ENCODE measurements around the gene COMT. TPM values are rescaled to one million over a fixed set of nuclear protein-coding genes. Genes with fewer than 3 reads are reported as not detected.

The COMT gene
- polyA plus RNA-seq, 1 donor, result 182 TPM

- WGBS (ENCODE audit: insufficient coverage, low lambda C conversion rate), result no CpG with 5 or more reads among the region's 12 CpGs
- Histone ChIP-seq H3K27me3 (ENCODE audit: control insufficient read depth, insufficient read depth, low read length) (no peaks in the 10 kb centered on the region), H3K4me3 (ENCODE audit: low read length) (peak overlapping the region; percentile 54), H3K9me3 (ENCODE audit: control insufficient read depth, low read depth, low read length) (peaks cover 3% of the 10 kb centered on the region), H3K36me3 (ENCODE audit: control insufficient read depth, insufficient read depth, low read length) (peaks cover 55% of the 10 kb centered on the region), H3K4me1 (ENCODE audit: control insufficient read depth, insufficient read depth, low read length) (peaks cover 59% of the 10 kb centered on the region), H3K27ac (ENCODE audit: low read length) (peak overlapping the region; percentile 100)
- no peak for DNase-seq
These were observed 22.5 kb downstream of the COMT start for GRCh38 chr22:19963863-19964642.

GRCh38 chr22:19964701-19965386, 23.3 kb downstream of the COMT start:
- no peak for DNase-seq
- H3K36me3 ChIP-seq (ENCODE audit: control insufficient read depth, insufficient read depth, low read length), result peaks cover 61% of the 10 kb centered on the region
- peak overlapping the region; percentile 54 for H3K4me3 ChIP-seq (ENCODE audit: low read length)
- H3K9me3 ChIP-seq (ENCODE audit: control insufficient read depth, low read depth, low read length), result peaks cover 3% of the 10 kb centered on the region
- H3K27ac ChIP-seq (ENCODE audit: low read length), result no peak overlapping the region
- peaks cover 54% of the 10 kb centered on the region for H3K4me1 ChIP-seq (ENCODE audit: control insufficient read depth, insufficient read depth, low read length)
- no peaks in the 10 kb centered on the region for H3K27me3 ChIP-seq (ENCODE audit: control insufficient read depth, insufficient read depth, low read length)
- WGBS (ENCODE audit: insufficient coverage, low lambda C conversion rate), result no CpG with 5 or more reads among the region's 15 CpGs

GRCh38 chr22:19965771-19966709, 24.5 kb downstream of the COMT start:
- 60% methylated on average over 1 of the region's 10 CpGs for WGBS (ENCODE audit: insufficient coverage, low lambda C conversion rate)
- no peaks in the 10 kb centered on the region for H3K27me3 ChIP-seq (ENCODE audit: control insufficient read depth, insufficient read depth, low read length)
- H3K9me3 ChIP-seq (ENCODE audit: control insufficient read depth, low read depth, low read length), result peaks cover 3% of the 10 kb centered on the region
- H3K27ac ChIP-seq (ENCODE audit: low read length), result peak overlapping the region; percentile 21
- DNase-seq, result no peak
- no peak overlapping the region for H3K4me3 ChIP-seq (ENCODE audit: low read length)
- H3K4me1 ChIP-seq (ENCODE audit: control insufficient read depth, insufficient read depth, low read length), result peaks cover 52% of the 10 kb centered on the region
- H3K36me3 ChIP-seq (ENCODE audit: control insufficient read depth, insufficient read depth, low read length), result peaks cover 71% of the 10 kb centered on the region

GRCh38 chr22:19966908-19967750, 25.6 kb downstream of the COMT start:
- Histone ChIP-seq H3K4me1 (ENCODE audit: control insufficient read depth, insufficient read depth, low read length) (peaks cover 52% of the 10 kb centered on the region), H3K27me3 (ENCODE audit: control insufficient read depth, insufficient read depth, low read length) (no peaks in the 10 kb centered on the region), H3K27ac (ENCODE audit: low read length) (no peak overlapping the region), H3K36me3 (ENCODE audit: control insufficient read depth, insufficient read depth, low read length) (peaks cover 69% of the 10 kb centered on the region), H3K4me3 (ENCODE audit: low read length) (no peak overlapping the region), H3K9me3 (ENCODE audit: control insufficient read depth, low read depth, low read length) (peaks cover 3% of the 10 kb centered on the region)
- no CpG with 5 or more reads among the region's 20 CpGs for WGBS (ENCODE audit: insufficient coverage, low lambda C conversion rate)
- no peak for DNase-seq

- Histone ChIP-seq H3K9me3 (ENCODE audit: control insufficient read depth, low read depth, low read length) (peaks cover 4% of the 10 kb centered on the region), H3K27ac (ENCODE audit: low read length) (no peak overlapping the region), H3K36me3 (ENCODE audit: control insufficient read depth, insufficient read depth, low read length) (peaks cover 76% of the 10 kb centered on the region), H3K27me3 (ENCODE audit: control insufficient read depth, insufficient read depth, low read length) (no peaks in the 10 kb centered on the region), H3K4me1 (ENCODE audit: control insufficient read depth, insufficient read depth, low read length) (peaks cover 52% of the 10 kb centered on the region), H3K4me3 (ENCODE audit: low read length) (no peak overlapping the region)
- WGBS (ENCODE audit: insufficient coverage, low lambda C conversion rate), result no CpG with 5 or more reads among the region's 7 CpGs
- no peak for DNase-seq
These were observed 26.4 kb downstream of the COMT start for GRCh38 chr22:19967850-19968449.

GRCh38 chr22:19968450-19968891, 26.9 kb downstream of the COMT start:
- no peak for DNase-seq
- Histone ChIP-seq H3K36me3 (ENCODE audit: control insufficient read depth, insufficient read depth, low read length) (peaks cover 80% of the 10 kb centered on the region), H3K27me3 (ENCODE audit: control insufficient read depth, insufficient read depth, low read length) (no peaks in the 10 kb centered on the region), H3K9me3 (ENCODE audit: control insufficient read depth, low read depth, low read length) (peaks cover 7% of the 10 kb centered on the region), H3K4me3 (ENCODE audit: low read length) (no peak overlapping the region), H3K27ac (ENCODE audit: low read length) (no peak overlapping the region), H3K4me1 (ENCODE audit: control insufficient read depth, insufficient read depth, low read length) (peaks cover 51% of the 10 kb centered on the region)
- 100% methylated on average over 1 of the region's 18 CpGs for WGBS (ENCODE audit: insufficient coverage, low lambda C conversion rate)

- Histone ChIP-seq H3K4me1 (ENCODE audit: control insufficient read depth, insufficient read depth, low read length) (peaks cover 43% of the 10 kb centered on the region), H3K4me3 (ENCODE audit: low read length) (no peak overlapping the region), H3K27ac (ENCODE audit: low read length) (no peak overlapping the region), H3K9me3 (ENCODE audit: control insufficient read depth, low read depth, low read length) (peaks cover 7% of the 10 kb centered on the region), H3K27me3 (ENCODE audit: control insufficient read depth, insufficient read depth, low read length) (no peaks in the 10 kb centered on the region), H3K36me3 (ENCODE audit: control insufficient read depth, insufficient read depth, low read length) (peaks cover 73% of the 10 kb centered on the region)
- no peak for DNase-seq
- no CpG with 5 or more reads among the region's 11 CpGs for WGBS (ENCODE audit: insufficient coverage, low lambda C conversion rate)
These were observed 27.8 kb downstream of the COMT start for GRCh38 chr22:19969141-19969928.

GRCh38 chr22:19970031-19970478, 28.5 kb downstream of the COMT start:
- Histone ChIP-seq H3K27ac (ENCODE audit: low read length) (peak overlapping the region; percentile 26), H3K4me3 (ENCODE audit: low read length) (no peak overlapping the region), H3K36me3 (ENCODE audit: control insufficient read depth, insufficient read depth, low read length) (peaks cover 66% of the 10 kb centered on the region), H3K4me1 (ENCODE audit: control insufficient read depth, insufficient read depth, low read length) (peaks cover 35% of the 10 kb centered on the region), H3K27me3 (ENCODE audit: control insufficient read depth, insufficient read depth, low read length) (no peaks in the 10 kb centered on the region), H3K9me3 (ENCODE audit: control insufficient read depth, low read depth, low read length) (peaks cover 7% of the 10 kb centered on the region)
- WGBS (ENCODE audit: insufficient coverage, low lambda C conversion rate), result no CpG with 5 or more reads among the region's 9 CpGs
- DNase-seq, result no peak
